Measurements from ENCODE around the gene FOXF1. TPM values are rescaled to one million over a fixed set of nuclear protein-coding genes. Genes with fewer than 3 reads are reported as not detected.

Gene FOXF1
- total and polyA plus RNA-seq, 9 of the 15 experiments (the other 6 are each of a cell fraction or from before 2014, with no cell fraction given): 0.04 TPM; not detected in 8

DNA sequence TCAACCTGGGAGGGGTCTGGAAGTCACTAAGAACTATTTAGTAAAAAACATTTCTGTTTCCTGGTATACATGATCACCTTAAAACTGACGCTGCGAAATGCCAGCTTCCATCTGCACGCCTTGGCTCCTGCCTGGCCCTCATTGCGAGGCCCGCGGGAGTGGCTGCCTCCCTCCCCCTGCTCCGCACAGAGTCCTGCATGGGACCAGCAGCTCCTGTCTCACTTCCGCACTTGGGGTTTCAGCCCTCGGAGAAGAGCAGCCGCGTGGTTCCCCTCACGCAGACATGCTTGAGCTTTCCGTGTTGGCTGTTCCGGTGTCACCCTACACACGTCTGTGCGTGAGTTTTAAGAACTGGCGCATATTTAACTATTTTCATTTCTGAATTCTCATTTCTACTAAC is 26.3 kb downstream of the FOXF1 start:
- Histone ChIP-seq H3K4me2 (ENCODE audit: insufficient read depth, low read length) (no peak overlapping the region), H3K9ac (ENCODE audit: insufficient read depth in 1 of 2, low read depth in 2 of 2, low read length in 2 of 2) (no peak overlapping the region), H3K27ac (ENCODE audit: extremely low read depth, low read depth, low read length) (no peak overlapping the region), H3K27me3 (ENCODE audit: control insufficient read depth in 2 of 2, insufficient read depth in 2 of 2, low read length in 2 of 2) (no peaks in the 10 kb centered on the region), H4K20me1 (replicated peaks; ENCODE audit: control insufficient read depth, insufficient read depth, low read length) (no peaks in the 10 kb centered on the region), H3K4me1 (replicated peaks in 1 of 2; ENCODE audit: control insufficient read depth in 2 of 2, insufficient read depth in 2 of 2, low read length in 2 of 2) (no peaks in the 10 kb centered on the region), H3K4me3 (no peak overlapping the region), H3K9me3 (replicated peaks; ENCODE audit: control insufficient read depth, insufficient read depth, low read depth, low read length) (no peaks in the 10 kb centered on the region), H3K79me2 (ENCODE audit: control insufficient read depth, insufficient read depth, low read length) (no peaks in the 10 kb centered on the region), H3K36me3 (ENCODE audit: control insufficient read depth, insufficient read depth, low read length) (peaks cover 34% of the 10 kb centered on the region; the same call in 2 of the 3 replicates), H3K9me1 (ENCODE audit: control insufficient read depth, insufficient read depth, low read length) (peaks cover 3% of the 10 kb centered on the region), H2AFZ (ENCODE audit: low read depth, low read length) (no peak overlapping the region)
- FAIRE-seq (no peak), ATAC-seq (no peak), DNase-seq (ENCODE audit: extremely low read depth in 1 of 4, low spot score in 3 of 4) (no peak)
- ChIA-PET POLR2A (interaction anchor here (0.5 to 1.1 kb wide), 2 partner anchors 8 to 291 kb away, joined by 3 to 4 read pairs; no protein-coding TSS in a partner anchor), CTCF (ENCODE audit: low intra/inter-chr PET ratio) (no interaction called here)
- intact Hi-C loops (cut with micrococcal nuclease) (no loop called here), in situ Hi-C loops (cut with MboI) (no loop called here)
- BruUV-seq (replicated peaks): no TSS peak
- WGBS (ENCODE audit: insufficient coverage, low coverage, missing lambda C conversion rate): 97% methylated on average over 15 of the region's 17 CpGs
- TF ChIP-seq SMARCC2 (IDR thresholded peaks at IDR 0.05; ENCODE audit: low read depth) (no peak), NONO (IDR thresholded peaks at IDR 0.05; ENCODE audit: low read depth in 2 of 2, low read length in 1 of 2) (no peak), DACH1 (IDR thresholded peaks at IDR 0.05; ENCODE audit: partially characterized antibody) (no peak), ZNF3 (CRISPR knock-in tag; IDR thresholded peaks at IDR 0.05) (no peak), ZNF586 (CRISPR knock-in tag; conservative IDR thresholded peaks at IDR 0.05) (no peak), GABPA (tag; conservative IDR thresholded peaks at IDR 0.05; ENCODE audit: low read depth) (no peak), CC2D1A (IDR thresholded peaks at IDR 0.05) (no peak)
- TF ChIP-seq, protein P1, sequence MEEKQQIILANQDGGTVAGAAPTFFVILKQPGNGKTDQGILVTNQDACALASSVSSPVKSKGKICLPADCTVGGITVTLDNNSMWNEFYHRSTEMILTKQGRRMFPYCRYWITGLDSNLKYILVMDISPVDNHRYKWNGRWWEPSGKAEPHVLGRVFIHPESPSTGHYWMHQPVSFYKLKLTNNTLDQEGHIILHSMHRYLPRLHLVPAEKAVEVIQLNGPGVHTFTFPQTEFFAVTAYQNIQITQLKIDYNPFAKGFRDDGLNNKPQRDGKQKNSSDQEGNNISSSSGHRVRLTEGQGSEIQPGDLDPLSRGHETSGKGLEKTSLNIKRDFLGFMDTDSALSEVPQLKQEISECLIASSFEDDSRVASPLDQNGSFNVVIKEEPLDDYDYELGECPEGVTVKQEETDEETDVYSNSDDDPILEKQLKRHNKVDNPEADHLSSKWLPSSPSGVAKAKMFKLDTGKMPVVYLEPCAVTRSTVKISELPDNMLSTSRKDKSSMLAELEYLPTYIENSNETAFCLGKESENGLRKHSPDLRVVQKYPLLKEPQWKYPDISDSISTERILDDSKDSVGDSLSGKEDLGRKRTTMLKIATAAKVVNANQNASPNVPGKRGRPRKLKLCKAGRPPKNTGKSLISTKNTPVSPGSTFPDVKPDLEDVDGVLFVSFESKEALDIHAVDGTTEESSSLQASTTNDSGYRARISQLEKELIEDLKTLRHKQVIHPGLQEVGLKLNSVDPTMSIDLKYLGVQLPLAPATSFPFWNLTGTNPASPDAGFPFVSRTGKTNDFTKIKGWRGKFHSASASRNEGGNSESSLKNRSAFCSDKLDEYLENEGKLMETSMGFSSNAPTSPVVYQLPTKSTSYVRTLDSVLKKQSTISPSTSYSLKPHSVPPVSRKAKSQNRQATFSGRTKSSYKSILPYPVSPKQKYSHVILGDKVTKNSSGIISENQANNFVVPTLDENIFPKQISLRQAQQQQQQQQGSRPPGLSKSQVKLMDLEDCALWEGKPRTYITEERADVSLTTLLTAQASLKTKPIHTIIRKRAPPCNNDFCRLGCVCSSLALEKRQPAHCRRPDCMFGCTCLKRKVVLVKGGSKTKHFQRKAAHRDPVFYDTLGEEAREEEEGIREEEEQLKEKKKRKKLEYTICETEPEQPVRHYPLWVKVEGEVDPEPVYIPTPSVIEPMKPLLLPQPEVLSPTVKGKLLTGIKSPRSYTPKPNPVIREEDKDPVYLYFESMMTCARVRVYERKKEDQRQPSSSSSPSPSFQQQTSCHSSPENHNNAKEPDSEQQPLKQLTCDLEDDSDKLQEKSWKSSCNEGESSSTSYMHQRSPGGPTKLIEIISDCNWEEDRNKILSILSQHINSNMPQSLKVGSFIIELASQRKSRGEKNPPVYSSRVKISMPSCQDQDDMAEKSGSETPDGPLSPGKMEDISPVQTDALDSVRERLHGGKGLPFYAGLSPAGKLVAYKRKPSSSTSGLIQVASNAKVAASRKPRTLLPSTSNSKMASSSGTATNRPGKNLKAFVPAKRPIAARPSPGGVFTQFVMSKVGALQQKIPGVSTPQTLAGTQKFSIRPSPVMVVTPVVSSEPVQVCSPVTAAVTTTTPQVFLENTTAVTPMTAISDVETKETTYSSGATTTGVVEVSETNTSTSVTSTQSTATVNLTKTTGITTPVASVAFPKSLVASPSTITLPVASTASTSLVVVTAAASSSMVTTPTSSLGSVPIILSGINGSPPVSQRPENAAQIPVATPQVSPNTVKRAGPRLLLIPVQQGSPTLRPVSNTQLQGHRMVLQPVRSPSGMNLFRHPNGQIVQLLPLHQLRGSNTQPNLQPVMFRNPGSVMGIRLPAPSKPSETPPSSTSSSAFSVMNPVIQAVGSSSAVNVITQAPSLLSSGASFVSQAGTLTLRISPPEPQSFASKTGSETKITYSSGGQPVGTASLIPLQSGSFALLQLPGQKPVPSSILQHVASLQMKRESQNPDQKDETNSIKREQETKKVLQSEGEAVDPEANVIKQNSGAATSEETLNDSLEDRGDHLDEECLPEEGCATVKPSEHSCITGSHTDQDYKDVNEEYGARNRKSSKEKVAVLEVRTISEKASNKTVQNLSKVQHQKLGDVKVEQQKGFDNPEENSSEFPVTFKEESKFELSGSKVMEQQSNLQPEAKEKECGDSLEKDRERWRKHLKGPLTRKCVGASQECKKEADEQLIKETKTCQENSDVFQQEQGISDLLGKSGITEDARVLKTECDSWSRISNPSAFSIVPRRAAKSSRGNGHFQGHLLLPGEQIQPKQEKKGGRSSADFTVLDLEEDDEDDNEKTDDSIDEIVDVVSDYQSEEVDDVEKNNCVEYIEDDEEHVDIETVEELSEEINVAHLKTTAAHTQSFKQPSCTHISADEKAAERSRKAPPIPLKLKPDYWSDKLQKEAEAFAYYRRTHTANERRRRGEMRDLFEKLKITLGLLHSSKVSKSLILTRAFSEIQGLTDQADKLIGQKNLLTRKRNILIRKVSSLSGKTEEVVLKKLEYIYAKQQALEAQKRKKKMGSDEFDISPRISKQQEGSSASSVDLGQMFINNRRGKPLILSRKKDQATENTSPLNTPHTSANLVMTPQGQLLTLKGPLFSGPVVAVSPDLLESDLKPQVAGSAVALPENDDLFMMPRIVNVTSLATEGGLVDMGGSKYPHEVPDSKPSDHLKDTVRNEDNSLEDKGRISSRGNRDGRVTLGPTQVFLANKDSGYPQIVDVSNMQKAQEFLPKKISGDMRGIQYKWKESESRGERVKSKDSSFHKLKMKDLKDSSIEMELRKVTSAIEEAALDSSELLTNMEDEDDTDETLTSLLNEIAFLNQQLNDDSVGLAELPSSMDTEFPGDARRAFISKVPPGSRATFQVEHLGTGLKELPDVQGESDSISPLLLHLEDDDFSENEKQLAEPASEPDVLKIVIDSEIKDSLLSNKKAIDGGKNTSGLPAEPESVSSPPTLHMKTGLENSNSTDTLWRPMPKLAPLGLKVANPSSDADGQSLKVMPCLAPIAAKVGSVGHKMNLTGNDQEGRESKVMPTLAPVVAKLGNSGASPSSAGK (IDR thresholded peaks at IDR 0.05): no peak
- TF ChIP-seq, protein P2, sequence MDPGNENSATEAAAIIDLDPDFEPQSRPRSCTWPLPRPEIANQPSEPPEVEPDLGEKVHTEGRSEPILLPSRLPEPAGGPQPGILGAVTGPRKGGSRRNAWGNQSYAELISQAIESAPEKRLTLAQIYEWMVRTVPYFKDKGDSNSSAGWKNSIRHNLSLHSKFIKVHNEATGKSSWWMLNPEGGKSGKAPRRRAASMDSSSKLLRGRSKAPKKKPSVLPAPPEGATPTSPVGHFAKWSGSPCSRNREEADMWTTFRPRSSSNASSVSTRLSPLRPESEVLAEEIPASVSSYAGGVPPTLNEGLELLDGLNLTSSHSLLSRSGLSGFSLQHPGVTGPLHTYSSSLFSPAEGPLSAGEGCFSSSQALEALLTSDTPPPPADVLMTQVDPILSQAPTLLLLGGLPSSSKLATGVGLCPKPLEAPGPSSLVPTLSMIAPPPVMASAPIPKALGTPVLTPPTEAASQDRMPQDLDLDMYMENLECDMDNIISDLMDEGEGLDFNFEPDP (CRISPR knock-in tag; IDR thresholded peaks at IDR 0.05): no peak

All from K562 (cell line).